GM18858 (cell line): ENCODE results near the gene NUP188.

Experiments used
- ATAC-seq: cut with Tn5 transposase; IDR thresholded peaks from one replicate; pipeline ENCODE4 v1.9.1; 2021; ENCODE audit not compliant: unreplicated experiment

NUP188 gene

GRCh38 chr9:128947527-128948301, at the start of gene NUP188, which contains the start of gene DOLK:
NUP188 (plus strand) TSS chr9:128947699; CDS start chr9:128947720, 21 bp downstream.
DOLK (minus strand) TSS chr9:128947603; CDS start chr9:128947303, 300 bp downstream.
- peak; percentile 59 for ATAC-seq

- no peak for ATAC-seq
Measured at GRCh38 chr9:128898382-128898781, 49.1 kb upstream of the NUP188 start.

- no peak for ATAC-seq
Measured at GRCh38 chr9:128898845-128899565, 48.5 kb upstream of the NUP188 start.

GRCh38 chr9:128899566-128900322, 47.8 kb upstream of the NUP188 start:
- ATAC-seq, result no peak

GRCh38 chr9:128901379-128901778, 46.1 kb upstream of the NUP188 start:
- no peak for ATAC-seq

- ATAC-seq, result no peak
Measured at GRCh38 chr9:128901822-128902221, 45.7 kb upstream of the NUP188 start.

- ATAC-seq, result no peak
Measured at GRCh38 chr9:128902351-128903078, 45.0 kb upstream of the NUP188 start.

- ATAC-seq, result no peak
Measured at GRCh38 chr9:128903079-128903461, 44.4 kb upstream of the NUP188 start.

- no peak for ATAC-seq
Measured at GRCh38 chr9:128903871-128904620, 43.5 kb upstream of the NUP188 start.

- no peak for ATAC-seq
Measured at GRCh38 chr9:128905964-128906363, 41.5 kb upstream of the NUP188 start.

- no peak for ATAC-seq
Measured at GRCh38 chr9:128906741-128907140, 40.8 kb upstream of the NUP188 start.

- no peak for ATAC-seq
Measured at GRCh38 chr9:128908372-128908771, 39.1 kb upstream of the NUP188 start.

GRCh38 chr9:128909859-128910258, 37.6 kb upstream of the NUP188 start:
- no peak for ATAC-seq

GRCh38 chr9:128910906-128911305, 36.6 kb upstream of the NUP188 start:
- ATAC-seq, result no peak

GRCh38 chr9:128911529-128912035, 35.9 kb upstream of the NUP188 start:
- no peak for ATAC-seq

- ATAC-seq, result no peak
Measured at GRCh38 chr9:128912270-128912853, 35.1 kb upstream of the NUP188 start.

- no peak for ATAC-seq
Measured at GRCh38 chr9:128913048-128913900, 34.2 kb upstream of the NUP188 start.

GRCh38 chr9:128913995-128914772, 33.3 kb upstream of the NUP188 start:
- ATAC-seq, result no peak
